ENCODE data around the gene TEX101.

DNA sequence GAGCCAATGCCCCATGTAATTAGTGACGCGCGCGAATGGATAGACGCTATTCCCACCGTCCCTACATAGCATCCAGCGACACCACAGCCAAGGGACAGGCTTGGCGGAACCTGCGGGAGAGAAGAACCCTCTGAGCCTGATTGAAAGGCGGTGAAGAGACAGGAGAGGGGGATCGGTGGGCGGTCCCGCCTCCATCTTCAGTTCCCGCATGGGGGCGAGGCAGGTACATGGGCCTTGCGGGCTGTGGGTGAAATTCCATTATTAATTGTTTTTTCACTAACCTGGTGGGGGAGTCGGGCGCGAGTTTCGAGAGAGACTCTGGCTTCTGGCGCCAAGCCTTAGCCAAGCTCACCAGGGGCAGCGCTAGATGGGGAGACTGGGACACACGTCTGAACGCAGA is 8.4 kb upstream of the TEX101 start:
- no peak for TF ChIP-seq POLR2A (IDR thresholded peaks at IDR 0.05)
- TF ChIP-seq, protein P1, sequence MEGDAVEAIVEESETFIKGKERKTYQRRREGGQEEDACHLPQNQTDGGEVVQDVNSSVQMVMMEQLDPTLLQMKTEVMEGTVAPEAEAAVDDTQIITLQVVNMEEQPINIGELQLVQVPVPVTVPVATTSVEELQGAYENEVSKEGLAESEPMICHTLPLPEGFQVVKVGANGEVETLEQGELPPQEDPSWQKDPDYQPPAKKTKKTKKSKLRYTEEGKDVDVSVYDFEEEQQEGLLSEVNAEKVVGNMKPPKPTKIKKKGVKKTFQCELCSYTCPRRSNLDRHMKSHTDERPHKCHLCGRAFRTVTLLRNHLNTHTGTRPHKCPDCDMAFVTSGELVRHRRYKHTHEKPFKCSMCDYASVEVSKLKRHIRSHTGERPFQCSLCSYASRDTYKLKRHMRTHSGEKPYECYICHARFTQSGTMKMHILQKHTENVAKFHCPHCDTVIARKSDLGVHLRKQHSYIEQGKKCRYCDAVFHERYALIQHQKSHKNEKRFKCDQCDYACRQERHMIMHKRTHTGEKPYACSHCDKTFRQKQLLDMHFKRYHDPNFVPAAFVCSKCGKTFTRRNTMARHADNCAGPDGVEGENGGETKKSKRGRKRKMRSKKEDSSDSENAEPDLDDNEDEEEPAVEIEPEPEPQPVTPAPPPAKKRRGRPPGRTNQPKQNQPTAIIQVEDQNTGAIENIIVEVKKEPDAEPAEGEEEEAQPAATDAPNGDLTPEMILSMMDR (IDR thresholded peaks at IDR 0.05), result no peak

Data from right lobe of liver (tissue), 4 donors.